GM04504 (cell line): Measurements from ENCODE around the gene ANKRD28.
"Not testable (repeated sequence)": the region's sequence is repeated elsewhere in the genome, so short reads cannot be mapped to it uniquely, and the experiment has no call there.

Source experiments
- DNase-seq: peaks from one replicate; pipeline ENCODE4 v3.0.0-alpha.2; 2012; ENCODE audit warnings: low read depth

Gene ANKRD28

DNA sequence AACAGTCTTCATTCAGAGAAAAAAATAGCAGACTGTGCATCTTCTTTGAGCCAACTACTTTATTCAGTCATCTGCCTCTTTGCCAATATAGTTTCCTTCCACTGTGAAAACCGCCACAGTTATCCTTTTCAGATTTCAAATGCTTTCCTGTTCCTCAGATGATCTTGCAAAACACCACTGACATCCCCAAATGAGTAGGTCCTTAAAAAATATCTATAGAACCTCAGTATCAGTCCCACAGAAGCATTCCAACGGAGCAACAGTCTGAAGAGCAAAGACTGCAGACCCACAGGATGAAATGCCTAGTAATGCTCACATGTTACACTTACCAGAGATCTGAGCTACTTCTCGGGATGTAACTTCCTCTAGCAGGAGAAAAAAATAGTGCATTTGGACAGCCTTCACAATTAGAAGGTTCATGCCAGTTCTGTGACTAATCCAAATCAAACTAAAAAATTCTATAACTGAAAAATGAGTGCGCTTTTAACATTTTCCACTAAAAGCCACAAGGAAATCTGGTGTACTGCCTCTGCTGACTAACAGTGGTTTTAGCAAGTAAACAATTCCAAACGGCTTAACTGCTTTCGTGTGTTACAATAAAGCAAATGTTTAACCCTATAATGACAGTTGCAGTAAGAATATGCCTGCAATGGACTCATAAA lies at the start of gene ANKRD28:
ANKRD28 (minus strand) TSS at position 338 of the 662 bp plus-strand sequence. CDS start 1,458 bp downstream, outside the sequence.
- peak; percentile 89 for DNase-seq

DNA sequence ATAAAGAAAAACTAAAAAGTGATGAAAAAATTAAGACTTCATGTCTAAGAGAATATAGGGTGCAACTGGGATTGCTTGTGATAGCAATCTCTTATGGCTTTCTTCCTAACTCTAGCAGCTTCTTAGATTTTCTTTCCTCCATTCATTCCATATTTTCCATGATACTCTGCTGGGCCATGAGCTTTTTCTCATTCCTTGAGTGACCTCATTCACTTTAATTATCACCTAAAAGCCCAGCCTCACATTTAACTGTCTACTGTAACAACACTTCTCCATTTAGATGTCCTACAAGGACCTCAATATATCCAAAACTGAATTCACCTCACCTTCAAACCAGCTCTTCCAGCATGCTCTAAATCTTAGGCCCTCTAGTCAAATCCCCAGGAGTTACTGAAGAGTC lies 49.5 kb upstream of the ANKRD28 start:
- no peak for DNase-seq

DNA sequence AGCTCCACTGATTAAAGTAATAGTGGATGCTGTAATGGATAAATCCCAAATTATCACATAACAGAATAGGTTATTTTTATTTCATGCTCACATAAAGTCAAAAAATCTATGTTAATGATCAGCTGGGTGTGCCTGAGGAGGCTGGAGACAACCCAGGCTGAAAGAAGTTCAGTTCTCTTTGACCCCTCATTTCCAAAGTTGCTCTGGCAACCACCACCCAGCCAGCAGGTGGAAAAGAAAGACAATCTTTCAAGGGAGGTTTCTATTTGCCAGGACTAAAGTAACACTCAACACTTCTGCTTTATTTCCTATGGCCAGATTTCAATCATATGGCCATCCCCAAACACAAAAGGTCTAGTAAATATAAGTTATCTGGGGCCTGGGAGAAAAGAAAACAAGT lies 48.8 kb upstream of the ANKRD28 start:
- no peak for DNase-seq

DNA sequence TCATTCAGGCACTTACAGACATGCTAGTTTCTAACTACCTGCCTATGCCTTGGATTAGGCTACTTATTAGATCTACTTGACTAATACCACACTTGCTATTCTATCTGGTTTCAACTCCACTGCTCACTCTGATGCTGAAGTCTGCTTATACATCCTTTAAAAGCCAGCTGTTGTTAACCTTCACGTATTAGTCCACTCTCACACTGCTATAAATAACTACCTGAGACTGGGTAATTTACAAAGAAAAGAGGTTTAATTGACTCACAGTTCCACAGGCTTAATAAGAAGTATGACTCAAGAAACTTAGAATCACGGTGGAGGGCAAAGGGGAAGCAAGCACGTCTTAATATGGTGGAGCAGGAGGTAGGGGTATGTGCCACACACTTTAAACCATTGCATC lies 47.7 kb upstream of the ANKRD28 start:
- DNase-seq = no peak

DNA sequence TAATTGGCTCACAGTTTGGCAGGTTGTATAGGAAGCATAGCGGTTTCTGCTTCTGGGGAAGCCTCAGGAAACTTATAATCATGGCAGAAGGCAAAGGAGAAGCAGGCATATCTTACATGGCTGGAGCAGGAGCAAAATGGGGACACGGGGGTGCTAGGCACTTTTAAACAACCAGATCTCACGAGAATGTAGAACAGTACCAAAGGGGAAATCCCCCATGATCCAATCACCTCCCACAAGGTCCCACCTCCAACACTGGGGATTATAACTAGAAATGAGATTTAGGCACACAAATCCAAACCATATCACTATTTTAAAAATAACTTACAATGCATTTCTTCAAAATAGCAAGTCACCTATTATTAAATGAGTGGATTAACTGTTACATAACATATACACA lies 47.1 kb upstream of the ANKRD28 start:
- no peak for DNase-seq

DNA sequence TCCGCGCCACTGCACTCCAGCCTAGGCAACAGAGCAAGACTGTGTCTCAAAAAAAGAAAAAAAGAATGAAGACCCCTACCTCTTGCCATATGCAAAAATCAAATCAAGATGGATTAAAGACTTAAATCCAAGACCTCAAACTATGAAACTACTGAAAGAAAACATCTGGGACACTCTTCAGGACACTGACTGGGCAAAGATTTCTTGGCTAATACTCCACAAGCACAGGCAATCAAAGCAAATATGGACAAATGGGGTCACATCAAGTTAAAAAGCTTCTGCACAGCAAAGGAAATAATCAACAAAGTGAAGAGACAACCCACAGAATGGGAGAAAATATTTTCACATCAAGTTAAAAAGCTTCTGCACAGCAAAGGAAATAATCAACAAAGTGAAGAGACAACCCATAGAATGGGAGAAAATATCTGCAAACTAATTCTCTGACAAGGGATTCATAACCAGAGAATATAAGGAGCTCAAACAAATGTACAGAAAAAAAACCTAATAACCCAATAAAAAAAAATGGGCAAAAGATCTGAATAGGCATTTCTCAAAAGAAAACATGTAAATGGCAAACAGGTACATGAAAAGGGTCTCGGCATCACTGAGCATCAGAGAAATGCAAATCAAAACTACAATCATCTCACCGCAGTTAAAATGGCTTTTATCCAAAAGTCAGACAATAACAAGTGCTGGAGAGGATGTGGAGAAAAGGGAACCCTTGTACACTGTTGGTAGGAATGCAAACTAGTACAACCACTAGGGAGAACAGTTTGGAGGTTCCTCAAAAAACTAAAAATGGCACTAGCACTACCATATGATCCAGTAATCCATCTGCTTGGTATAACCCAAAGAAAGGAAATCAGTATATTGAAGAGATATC lies 43.6 kb upstream of the ANKRD28 start:
- DNase-seq = not testable (repeated sequence)

DNA sequence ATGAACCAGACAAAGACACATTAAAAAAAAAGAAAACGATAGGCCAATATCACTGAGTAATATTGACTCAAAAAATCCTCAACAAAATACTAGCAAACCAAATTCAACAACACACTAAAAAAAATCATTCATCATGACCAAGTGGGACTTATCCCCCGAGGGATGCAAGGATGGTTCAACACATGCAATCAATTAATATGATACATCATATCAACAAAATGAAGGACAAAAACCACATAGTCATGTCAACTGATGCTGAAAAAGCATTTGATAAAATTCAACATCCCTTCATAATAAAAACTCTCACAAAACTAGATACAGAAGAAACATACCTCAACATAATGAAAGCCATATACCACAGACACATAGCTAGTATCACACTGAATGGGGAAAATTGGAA lies 41.8 kb upstream of the ANKRD28 start:
- no peak for DNase-seq

DNA sequence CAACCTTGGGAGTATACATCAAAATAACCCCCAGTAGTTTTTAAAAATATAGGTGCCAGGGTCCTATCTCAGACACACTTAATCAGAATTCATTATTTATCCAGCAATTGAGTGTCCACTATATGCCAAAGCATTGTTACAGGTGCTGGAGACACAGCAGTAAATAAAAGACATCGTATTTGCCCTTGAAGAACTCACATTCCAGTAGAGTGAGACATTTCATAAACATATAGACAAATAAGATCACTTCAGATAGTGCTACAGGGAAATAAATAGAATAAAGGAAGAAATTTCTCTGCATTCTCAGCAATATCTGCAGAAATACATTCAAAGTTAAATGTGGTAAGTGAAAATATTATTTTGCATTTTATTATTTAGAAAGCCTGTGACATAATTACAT lies 34.1 kb upstream of the ANKRD28 start:
- DNase-seq = no peak

DNA sequence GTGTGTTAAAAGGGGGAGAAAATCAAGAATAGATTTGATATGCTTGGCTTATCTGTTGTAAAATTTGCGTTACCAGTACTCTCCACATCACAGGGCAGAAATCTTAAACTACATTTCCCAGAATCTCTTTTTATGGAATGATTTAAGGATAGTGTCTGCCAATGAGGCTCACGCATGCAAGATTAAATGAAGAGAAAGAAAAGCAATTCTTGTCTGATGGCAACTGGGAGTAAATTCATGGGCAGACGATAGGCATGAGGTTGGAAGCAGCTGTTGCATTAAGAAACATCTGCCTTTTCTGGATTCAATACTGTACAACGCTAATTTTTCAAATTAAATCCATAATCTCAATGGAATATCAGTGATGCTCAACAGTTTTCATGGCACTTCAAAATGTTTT lies 27.2 kb upstream of the ANKRD28 start:
- DNase-seq = no peak

DNA sequence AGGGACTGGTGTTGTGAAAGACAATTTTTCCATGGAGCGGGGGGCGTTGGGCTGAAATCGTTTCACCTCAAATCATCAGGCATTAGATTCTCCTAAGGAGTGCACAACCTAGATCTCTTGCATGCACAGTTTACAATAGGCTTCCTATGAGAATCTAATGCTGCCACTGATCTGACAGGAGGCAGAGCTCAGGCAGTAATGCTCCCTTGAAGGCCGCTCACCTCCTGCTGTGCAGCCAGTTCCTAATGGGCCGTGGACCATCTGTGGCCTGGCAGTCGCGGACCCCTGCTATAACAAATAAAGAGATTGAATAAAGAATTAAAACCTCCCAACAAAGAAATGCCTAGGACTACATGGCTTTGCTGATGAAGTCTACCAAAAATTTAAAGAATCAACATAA lies 25.3 kb upstream of the ANKRD28 start:
- DNase-seq = no peak

DNA sequence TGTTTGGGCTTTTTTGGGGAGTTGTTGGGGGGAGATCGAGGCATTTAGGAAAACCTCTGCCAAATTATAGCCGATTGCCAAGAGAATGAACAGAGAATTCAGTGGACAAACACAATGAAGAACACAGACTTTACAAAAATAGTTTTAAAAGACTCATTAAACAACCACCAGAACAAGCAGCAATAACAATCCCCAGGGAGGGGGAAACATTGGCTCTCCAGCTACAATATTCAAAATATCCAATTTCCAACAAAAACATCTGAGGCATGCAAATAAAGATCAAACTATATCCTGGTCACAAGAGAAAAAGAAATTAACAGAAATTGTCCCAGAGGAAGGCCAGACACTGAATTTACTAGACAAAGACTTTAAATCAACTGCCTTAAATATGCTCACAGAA lies 24.5 kb upstream of the ANKRD28 start:
- DNase-seq = no peak

DNA sequence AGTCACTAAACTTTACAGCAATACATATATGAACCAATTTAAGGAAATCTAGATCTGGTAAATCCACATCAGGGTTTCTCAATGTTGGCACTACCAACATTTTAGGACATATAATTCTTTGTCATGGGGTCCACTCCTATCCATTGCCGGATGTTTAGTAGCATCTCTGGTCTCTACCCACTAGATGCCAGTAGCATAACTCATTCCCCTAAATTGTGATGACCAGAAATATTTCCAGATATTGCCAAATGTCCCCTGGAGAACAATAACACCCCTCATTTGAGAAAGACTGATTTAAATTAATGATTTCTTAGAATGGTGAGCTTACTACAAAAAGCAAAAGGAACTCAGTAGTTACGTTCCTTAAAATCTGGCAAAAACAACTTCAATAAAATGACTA lies 23.1 kb upstream of the ANKRD28 start:
- DNase-seq = no peak

DNA sequence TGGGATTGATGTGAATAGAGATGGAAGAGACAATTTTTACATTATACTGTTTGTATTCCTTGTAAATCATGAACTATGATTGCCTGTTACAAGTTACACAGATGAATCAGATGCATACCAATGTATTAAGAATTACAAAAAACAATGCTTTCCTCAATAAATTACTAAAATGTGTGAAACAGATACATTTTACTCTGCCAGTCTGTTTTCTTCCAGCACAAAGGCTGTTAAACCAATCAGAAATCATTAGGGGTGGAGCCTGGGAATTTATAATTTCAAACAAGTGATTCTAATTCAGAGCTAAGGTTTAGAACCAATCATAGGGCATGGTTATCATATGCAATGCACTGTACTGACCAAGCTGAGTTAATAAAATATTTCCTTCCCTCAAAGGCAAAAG lies 21.8 kb upstream of the ANKRD28 start:
- no peak for DNase-seq

DNA sequence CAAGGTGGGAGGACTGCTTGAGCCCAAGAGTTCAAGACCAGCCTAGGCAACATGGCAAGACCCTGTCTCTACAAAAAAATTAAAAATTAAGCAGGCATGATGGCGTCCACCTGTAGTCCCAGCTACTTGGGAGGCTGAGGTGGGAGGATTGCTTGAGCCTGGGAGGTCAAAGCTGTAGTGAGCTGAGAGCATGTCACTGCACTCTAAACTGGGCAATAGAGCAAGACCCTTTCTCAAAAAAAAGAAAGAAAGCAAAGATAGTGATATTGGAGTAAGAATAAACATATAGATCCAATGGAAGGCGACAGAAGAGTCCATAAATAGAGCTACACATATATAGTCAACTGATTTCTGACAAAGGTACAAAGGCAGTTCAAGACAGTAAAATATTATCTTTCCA lies 21.3 kb upstream of the ANKRD28 start:
- no peak for DNase-seq

DNA sequence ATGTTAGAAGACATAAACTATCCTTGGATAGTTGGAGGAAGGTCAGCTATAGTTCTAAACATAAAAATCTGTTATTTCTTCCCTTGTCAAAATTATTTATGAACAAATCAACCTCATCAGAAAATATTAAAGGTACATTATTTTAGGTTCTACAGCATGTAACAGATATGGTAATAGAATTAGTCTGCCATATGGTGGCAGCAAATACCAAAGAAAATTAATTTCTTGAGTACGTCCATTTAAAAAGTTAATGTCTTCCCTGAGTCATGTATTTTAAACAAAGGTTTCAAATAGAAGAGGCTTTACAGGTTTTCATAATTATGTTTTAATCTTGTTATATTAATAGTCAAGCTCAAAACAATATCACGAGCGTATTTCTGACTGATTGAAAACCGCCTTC lies 17.9 kb upstream of the ANKRD28 start:
- DNase-seq = no peak

DNA sequence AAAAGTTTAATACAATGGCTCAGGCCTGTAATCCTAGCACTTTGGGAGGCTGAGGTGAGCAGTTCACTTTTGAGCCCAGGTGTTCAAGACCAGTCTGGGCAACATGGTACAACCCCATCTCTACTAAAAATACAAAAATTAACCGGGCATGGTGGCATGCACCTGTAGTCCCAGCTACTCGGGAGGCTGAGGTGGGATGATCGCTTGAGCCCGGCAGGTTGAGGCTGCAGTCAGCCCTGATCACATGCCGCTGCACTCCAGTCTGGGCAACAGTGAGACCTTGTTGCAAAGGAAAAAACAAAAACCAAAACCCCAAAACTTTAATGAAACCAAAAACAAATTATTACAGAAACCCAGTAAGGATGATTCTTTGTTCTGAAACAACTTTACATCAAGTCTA lies 15.3 kb upstream of the ANKRD28 start:
- DNase-seq = not testable (repeated sequence)

DNA sequence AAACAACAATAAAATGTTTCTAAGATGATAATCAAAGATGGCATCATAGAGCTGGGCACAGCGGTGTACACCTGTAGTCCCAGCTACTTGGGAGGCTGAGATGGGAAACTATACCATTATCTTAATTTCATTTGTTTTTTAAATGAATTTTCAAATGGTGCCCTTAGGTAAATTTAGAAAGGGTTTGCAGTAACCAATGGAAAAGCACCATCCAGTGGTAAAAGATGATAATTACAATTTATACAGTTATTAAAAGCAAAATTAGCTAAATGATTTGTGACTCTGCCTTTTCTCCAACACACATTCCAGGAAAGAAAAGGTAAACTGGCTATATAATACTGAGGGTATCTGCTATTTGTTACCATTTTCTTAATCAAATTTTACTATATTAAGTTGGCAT lies 14.4 kb upstream of the ANKRD28 start:
- no peak for DNase-seq

DNA sequence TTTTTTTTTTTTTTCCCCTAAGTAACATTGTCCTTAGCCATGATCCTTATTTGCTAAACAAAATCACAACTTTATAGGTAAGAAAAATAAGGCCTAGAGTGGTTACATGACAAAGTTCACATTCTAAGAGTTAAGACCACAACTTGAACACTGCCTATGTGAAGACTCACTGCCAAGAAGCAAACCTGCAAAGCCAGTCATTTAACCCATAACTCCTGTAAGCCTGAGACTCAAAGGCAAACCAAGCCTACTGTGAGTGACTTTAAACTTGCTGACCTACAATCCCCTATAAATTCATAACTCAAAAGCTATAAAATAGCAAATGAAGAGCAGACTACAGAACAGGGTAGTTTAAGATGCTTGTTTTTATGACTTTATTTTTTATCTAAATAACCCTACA lies 12.9 kb upstream of the ANKRD28 start:
- DNase-seq = no peak

DNA sequence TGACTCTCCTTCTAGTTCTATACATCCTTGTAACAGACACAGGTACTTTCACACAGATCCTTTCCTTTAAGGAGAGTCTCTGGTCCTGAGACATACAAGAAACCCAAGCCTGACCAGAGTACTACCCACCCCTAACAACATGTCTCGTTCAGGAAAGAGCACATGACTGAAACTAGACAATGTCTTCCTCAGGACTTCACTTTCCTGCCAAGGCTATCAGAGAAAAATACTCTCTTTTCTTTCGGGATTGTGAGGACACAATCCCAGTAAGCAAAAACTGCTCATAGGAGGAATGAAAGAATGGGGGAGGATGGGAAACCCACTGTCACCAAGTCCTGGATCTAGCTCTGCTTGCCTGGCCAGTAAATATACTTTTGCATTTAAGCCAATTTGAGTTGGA lies 11.5 kb upstream of the ANKRD28 start:
- no peak for DNase-seq

DNA sequence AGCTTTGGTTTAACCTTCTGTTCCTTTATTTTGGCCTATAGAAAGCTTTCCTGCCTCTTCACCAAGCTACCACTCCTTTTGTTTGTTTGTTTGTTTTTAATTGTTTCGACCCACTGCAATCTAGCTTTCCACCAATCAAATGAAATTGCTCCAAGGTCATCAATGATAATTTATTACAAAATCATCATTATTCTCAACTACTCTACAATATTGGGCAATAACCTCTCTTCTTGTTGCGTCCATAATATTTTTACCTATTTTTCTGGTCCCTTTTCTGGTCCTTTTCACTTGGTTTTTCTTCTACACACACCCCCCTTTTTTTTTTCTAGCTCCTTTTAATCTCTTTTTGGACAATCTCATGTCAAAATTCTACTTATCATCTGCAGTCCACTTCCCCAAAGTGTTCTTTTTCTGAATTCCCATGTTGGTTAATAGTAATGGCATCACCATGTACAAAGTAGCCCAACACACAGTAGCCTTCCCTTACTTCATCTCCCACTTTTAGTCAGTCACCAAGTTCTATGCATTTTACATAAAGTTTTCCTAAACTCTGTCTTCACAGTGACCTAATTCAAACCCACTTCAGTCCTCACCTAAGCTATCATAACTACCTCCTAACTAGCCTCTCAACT lies 11.0 kb upstream of the ANKRD28 start:
- no peak for DNase-seq

DNA sequence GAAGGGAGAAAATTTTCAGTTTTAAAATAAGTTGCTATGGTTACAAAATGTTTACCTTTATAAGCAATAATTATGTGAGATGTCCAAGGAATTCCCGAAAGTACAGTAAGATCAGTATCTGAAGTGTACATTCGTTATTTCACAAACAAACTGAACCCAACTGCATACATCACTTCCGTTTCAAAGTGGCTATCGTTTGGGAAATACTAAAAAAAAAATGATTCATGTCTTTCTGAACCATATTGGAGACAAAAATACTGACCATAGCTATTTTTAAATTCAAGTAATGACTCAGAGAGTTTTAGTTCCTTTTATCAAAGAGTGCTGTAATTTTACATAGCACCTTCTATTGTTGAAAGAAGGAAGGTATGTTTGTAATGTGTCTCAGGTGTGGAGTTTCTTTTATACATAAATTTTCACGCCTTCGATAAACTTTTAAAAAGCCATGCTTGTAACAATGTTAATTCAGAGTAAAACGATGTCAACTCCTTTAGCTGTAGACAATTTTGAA lies 8.0 kb upstream of the ANKRD28 start:
- DNase-seq = peak; percentile 35

DNA sequence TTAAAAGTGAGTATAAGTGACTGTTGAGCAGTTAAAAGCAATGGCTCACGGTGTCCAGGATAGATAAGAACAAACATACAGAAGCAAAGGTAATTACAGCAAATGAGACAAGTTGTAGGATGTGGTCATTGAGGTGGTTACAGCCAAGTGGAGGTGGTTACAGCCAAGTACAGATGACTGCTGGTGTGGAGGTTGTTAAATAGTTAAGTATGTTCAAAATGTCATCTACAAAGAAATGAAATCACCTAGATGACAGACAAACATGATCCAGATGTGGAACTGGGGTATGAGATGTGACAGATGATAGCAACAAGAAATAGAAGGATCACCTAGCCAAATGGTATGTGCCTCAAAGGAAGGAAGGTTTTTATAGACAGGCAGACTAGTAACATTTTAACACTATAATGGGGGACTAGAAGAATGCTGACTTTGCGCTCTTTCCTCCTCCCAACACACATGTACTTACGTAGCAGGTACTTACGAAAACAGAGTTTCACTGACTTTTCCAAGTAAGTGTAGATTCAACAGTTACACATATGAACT lies 6.8 kb upstream of the ANKRD28 start:
- DNase-seq = no peak

DNA sequence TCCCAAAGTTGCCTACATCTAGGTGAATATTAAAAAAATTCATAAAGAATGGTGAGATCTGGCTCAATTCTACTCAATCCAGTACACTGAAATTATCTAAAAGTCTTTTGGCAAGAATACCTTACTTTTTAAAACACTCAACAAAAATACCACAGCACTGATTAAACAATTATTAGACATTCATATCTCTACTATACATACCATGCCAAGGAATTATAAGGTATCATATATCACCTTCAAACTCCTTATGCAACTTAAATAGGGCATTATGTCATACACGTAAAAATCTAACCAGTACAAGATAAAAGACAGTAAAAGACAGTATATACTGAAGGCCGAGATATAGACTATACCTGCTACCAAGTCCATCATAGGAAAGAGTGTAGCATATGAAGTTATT lies 6.1 kb upstream of the ANKRD28 start:
- no peak for DNase-seq
